ENCODE data around the gene DES.

GRCh38 chr2:219404291-219404910 is 13.8 kb upstream of the DES start:
- TF ChIP-seq CTCF (IDR thresholded peaks at IDR 0.05) (no peak), ZFX (IDR thresholded peaks at IDR 0.05; ENCODE audit: borderline replicate concordance) (no peak)

All from 22Rv1 (cell line).